GM12865 (cell line): ENCODE data around the gene TENM4.
A peak's percentile ranks its signal among the peaks of the same experiment; 100 is the strongest.

Experiments used
- DNase-seq: peaks from one replicate; pipeline ENCODE4 v3.0.0; 2010; ENCODE audit warnings: low read depth
- H3K4me3 ChIP-seq: 2 replicates; pipeline ENCODE4 v1.5.1; 2011; ENCODE audit warnings: mild to moderate bottlenecking, low read depth, low read length, control low read depth
- TF ChIP-seq, protein P1 (sequence below): IDR thresholded peaks from 2 replicates; pipeline ENCODE4 v1.5.1; 2011; ENCODE audit warnings: low read length, control low read depth, low read depth, inconsistent platforms; ENCODE audit not compliant: insufficient read depth; ENCODE audit errors: missing control alignments

Gene TENM4

DNA sequence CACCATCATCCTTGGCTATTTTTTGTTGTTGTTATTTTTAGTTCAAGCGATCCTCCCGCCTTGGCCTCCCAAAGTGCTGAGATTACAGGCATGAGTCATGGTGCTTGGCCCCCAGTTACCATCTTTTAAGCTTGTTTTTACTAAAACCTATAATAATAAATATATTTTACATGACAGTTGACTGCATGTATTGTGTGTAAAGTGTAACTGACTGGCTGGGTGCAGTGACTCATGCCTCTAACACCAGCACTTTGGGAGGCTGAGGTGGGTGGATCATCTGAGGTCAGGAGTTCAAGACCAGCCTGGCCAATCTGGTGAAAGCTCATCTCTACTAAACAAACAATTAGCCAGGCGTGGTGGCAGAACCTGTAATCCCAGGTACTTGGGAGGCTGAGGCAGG lies 386.2 kb downstream of the TENM4 start:
- H3K4me3 ChIP-seq: no peak overlapping the region
- TF ChIP-seq, protein P1, sequence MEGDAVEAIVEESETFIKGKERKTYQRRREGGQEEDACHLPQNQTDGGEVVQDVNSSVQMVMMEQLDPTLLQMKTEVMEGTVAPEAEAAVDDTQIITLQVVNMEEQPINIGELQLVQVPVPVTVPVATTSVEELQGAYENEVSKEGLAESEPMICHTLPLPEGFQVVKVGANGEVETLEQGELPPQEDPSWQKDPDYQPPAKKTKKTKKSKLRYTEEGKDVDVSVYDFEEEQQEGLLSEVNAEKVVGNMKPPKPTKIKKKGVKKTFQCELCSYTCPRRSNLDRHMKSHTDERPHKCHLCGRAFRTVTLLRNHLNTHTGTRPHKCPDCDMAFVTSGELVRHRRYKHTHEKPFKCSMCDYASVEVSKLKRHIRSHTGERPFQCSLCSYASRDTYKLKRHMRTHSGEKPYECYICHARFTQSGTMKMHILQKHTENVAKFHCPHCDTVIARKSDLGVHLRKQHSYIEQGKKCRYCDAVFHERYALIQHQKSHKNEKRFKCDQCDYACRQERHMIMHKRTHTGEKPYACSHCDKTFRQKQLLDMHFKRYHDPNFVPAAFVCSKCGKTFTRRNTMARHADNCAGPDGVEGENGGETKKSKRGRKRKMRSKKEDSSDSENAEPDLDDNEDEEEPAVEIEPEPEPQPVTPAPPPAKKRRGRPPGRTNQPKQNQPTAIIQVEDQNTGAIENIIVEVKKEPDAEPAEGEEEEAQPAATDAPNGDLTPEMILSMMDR: no peak
- DNase-seq: no peak

DNA sequence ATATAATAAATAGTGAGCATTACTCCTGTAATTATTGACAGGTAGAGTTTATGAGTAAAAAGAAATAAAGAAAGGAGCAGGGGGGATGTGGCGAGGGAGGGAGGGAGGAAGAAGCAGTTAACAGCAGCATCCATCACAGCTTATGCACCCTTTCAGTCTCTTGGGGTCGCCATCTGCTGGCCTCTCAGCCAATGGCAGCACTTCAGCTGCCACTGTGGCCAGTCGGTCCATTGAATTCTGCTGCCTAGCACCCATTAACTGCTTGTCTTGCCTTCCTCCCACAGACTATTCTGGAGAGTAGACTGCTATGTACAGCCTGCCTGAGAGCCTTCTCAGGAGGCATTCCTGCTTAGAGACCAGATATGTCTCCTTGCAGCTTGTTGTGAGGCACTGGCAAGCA lies 388.3 kb downstream of the TENM4 start:
- no peak overlapping the region for H3K4me3 ChIP-seq
- TF ChIP-seq, protein P1: peak; percentile 14
- DNase-seq: no peak

DNA sequence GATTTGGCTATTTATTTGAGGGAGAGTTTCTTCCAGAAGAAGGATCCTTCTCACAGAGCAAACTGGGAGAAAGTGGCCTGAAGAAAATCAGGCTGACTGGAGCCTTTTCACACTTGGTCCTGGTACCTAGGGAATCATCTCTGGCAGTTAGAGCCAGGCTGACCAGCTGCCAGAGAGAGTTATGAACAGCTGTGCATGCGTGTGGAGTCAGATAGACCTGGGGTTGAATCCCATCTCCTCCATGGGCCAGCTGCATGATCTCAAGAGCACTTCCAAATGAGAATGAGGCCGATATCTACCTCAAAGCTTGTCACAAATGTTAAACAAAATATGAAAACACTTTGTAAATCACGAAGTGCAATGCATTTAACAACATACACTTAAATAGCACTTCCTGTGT lies 390.0 kb downstream of the TENM4 start:
- no peak for DNase-seq
- H3K4me3 ChIP-seq: no peak overlapping the region
- TF ChIP-seq, protein P1: no peak

DNA sequence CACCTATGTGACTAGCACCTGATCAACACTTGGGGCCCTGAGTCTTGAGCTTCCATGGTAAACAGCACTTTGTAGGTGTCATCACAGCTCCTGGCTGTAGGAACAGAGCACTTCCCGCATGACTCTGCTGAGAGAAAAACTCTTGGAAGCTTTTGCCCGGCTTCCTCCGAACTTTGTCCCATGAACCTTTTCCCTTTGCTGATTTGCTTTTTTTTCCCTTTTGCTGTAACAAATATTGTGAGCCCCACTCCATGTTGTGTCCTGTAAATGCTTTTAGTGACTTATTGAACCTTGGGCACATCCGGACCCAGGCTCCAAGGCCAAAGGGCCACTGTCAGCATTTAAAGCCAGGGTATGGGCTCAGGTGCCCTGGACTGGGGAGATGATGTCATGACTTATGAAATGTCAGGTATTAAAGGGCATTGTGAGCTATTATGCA lies 391.1 kb downstream of the TENM4 start:
- TF ChIP-seq, protein P1: no peak
- no peak overlapping the region for H3K4me3 ChIP-seq
- no peak for DNase-seq

DNA sequence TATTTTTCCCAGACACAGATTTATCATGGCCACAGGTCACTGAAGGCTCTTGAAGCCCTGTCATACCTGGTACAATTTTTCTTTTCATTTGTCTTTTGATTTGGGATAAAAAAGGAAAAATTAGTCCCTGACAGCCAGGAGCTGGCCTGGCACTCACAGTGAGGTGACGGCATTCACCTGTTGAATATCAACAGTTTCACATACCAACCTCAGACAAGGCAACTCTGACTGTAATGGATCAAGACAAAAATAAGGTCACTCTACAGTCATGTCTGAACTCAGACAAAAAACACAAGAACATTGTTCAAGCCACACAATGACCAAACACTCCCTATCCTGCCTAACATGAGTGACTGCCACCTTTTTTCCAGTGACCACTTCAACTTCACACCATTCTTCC lies 392.9 kb downstream of the TENM4 start:
- DNase-seq: no peak
- TF ChIP-seq, protein P1: no peak
- no peak overlapping the region for H3K4me3 ChIP-seq

DNA sequence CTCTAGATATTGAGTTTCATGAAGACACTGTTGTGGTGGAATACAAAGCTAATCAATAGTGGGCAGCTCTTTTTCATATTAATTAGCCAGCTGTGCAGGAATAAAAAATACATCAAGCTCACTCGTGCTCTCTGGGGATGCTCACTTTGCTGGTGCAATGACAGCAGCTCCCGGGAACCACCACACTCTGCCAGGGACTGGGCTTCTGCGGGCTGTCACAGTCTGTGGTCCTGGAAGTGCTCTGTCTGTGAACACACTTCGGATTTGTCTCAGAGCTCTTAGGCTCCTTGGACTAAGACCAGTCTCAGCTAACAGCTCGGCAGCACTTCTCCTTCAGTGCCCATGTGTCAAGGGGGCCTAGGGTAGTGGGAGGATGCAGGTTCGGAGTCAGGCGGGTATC lies 393.5 kb downstream of the TENM4 start:
- no peak overlapping the region for H3K4me3 ChIP-seq
- TF ChIP-seq, protein P1: no peak
- DNase-seq: no peak

DNA sequence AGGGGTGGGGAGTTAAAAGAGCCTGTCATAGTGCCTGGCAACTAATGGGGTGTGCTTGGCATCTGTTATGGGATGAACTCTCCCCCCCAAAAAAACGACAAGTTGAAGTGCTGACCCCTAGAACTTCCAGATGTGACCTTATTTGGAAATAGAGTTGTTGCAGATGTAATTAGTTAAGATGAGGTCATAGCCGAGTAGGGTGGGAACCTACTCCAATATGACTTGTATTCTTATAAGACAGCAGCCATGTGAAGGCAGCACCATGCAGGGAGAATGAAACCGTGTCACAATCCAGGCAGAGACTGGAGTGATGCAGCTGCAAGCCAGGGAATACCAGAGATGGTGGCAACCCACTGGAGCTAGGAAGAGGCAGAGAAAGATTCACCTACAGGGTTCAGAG lies 394.5 kb downstream of the TENM4 start:
- no peak for DNase-seq
- TF ChIP-seq, protein P1: no peak
- no peak overlapping the region for H3K4me3 ChIP-seq
